Keratinocyte (primary cell): Measurements from ENCODE around the gene ME2.

ENCODE experiments used
- CTCF ChIP-seq, 3 experiments: IDR thresholded peaks in 1 of 3; conservative IDR thresholded peaks in 1 of 3; optimal IDR thresholded peaks in 1 of 3; 2 replicates in 2 of 3; 3 replicates in 1 of 3; pipeline versions ENCODE3 to v1.5.1; 2011; ENCODE audit warnings: low read length in 3 of 3, mild to moderate bottlenecking in 3 of 3, moderate library complexity in 2 of 3, control low read depth in 1 of 3, inconsistent platforms in 1 of 3; ENCODE audit not compliant: insufficient read depth in 2 of 3; ENCODE audit errors: extremely low read depth in 1 of 3
- EZH2 ChIP-seq: IDR thresholded peaks from one replicate; pipeline ENCODE4 v1.6.1; 2012; ENCODE audit warnings: inconsistent platforms, mild to moderate bottlenecking, low read length, moderate library complexity

- TF ChIP-seq EZH2 (no peak), CTCF (optimal IDR thresholded peaks at IDR 0.05 in 1 of 3, IDR thresholded peaks at IDR 0.05 in 1 of 3, conservative IDR thresholded peaks at IDR 0.05 in 1 of 3; ENCODE audit: extremely low read depth in 1 of 3, insufficient read depth in 2 of 3, low read length in 3 of 3) (no peak)
These were observed 89.1 kb downstream of the ME2 start, which contains the start of gene ELAC1 for GRCh38 chr18:50967714-50968661.
